NCI-H1417 (cell line): ENCODE measurements around the gene TXNDC8.
"Not testable (repeated sequence)": the region's sequence is repeated elsewhere in the genome, so short reads cannot be mapped to it uniquely, and the experiment has no call there.

ENCODE experiments used
- DNase-seq, 3 experiments: peaks; one replicate each; lab custom pipeline; 2025; lab: John Stamatoyannopoulos, UW

TXNDC8 gene

DNA sequence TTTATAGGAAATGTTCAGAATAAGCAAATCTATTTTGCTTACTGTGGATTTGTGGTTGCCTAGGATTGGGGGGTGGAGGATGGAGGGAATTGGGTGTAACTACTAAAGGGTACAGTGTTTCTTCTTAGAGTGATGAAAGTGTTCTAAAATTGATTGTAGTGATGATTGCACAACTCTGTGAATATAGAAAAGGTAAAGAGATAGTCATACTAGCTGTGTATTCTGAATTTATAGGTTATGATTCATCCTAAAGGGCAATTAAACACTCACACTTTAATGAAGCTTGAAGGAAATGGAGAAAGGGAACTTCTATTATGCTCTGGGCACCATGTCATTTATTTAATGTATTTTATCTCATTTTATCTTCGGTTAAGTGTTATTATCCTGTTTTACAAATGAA lies 9.9 kb downstream of the TXNDC8 start:
- peak in 1 of 3 experiments; percentile 22 for DNase-seq

- DNase-seq = no peak
Measured at GRCh38 chr9:110323818-110324217, 13.8 kb downstream of the TXNDC8 start.

DNA sequence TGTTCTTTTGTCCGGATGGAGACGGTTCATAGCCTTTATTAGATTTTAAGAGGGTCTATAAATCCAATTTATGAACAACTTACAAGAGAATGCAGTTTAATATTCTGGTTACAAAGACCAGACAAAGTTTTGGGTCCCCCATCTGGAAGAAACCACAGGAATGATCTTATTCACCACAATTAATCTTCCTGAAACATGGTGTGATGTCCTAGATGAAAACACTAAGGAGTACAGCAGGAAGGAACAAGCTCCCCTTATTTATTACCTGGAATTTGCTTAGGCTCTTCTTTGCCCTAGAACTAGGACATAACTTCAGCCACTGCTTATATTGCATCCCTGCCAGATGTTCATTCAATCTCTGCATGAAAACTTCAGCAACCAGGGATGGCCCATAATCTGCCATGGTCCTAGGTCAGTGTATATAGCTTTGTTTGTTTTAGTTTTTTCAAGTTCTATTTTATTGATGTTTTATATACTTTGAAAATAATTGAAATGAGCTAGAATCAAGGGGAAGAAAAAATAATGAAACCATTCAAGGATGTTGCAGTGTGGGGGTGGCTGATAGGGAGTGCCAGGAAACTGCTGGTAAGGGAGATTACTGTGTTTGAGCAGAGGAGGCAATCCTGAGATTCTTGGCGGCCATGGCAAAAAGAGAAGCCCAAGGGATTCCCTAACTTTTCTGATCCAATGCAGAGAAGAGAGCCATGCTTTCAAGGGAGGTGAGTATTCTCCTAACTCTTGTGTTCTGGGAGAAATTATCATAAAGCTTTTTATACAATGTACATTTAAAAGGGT lies 16.8 kb downstream of the TXNDC8 start:
- DNase-seq = no peak

DNA sequence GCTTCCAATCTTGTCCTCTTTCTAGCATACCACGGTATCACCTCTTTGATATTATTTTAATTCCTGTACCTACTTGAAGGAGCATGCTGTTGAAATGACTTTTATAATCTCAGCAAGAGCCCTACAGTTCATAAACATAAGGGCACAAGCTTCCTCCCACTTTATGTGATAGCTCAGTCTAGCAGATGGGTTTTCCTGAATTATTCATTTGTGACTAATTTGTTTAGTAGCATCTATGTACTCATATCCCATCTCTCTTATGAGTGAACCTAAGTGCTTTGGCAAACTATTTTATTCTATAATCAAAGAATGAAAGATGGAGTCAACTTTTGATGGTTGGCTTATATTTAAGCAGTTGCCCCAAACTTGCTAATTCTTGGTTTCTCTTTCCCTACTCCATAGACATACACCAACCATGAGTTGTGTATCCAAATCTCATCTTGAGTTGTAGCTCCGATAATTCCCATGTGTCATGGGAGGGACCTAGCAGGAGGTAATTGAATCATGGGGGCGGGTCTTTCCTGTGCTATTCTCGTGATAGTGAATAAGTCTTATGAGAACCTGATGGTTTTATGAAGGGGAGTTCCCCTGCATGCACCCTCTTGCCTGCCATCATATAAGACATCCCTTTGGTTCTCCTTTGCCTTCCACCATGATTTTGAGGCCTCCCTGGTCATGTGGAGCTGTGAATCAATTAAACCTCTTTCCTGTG lies 17.7 kb downstream of the TXNDC8 start:
- DNase-seq = no peak

DNA sequence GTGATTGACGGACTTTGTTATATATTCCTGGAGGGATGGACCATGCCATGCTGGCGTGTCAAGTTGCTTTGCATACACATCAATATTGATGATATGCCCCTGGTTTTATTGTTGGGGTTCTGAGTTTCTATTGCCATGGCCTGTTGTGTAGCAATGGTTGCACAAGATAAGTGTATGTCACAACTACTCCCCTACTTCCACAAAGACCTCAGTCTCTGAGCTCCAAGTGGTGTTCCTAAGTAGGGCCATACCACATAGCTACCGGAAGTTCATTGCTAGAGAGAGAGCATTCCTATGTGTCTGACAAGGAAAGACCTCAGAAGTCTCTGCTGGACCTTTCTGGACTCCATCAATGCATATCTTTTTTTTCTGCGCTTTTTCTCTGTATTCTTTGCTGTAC lies 19.8 kb downstream of the TXNDC8 start:
- no peak for DNase-seq

GRCh38 chr9:110316261-110317075 lies 21.2 kb downstream of the TXNDC8 start:
- no peak for DNase-seq

DNA sequence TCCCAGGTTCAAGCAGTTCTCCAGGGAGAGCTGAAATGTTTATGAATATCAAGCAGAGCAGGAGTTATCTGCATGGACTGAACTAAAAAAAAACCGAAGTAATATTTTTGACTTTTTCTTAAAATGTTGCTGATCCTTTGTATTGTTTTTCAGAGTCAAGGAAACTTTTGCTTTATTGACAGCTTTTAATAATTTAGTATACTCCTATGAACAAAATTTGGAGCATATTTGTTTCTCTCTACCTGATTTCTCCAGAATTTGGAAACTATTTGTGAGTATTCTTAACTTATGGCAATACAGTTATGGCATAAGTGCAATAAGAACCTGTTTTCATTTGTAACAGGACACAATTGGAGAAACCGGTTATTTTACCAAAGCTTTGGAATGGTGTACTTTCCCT lies 25.7 kb downstream of the TXNDC8 start:
- DNase-seq = not testable (repeated sequence)

GRCh38 chr9:110309681-110310080 lies 28.0 kb downstream of the TXNDC8 start:
- no peak for DNase-seq

DNA sequence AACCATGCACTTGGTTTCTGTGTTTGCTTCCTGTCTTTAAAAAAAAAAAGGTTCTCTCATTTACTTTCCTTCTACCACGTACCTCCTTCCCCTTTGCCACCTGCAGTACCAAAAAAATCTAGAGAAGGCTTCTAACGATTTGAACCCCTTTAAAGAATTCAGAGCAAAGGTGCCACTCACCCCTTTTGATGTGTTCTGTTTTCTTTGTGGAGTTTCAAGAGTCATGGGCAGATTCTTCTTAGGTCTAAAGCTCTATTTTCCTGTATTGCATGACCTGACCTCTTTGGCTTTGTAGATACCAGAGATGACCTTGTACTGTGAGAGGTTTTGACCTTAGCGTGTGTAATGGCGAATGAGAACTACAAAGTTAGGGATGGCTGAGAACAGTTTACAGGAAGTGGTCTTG lies 29.0 kb downstream of the TXNDC8 start:
- DNase-seq = no peak

GRCh38 chr9:110307191-110307590 lies 30.5 kb downstream of the TXNDC8 start:
- no peak for DNase-seq

GRCh38 chr9:110303133-110303532 lies 34.5 kb downstream of the TXNDC8 start:
- no peak for DNase-seq

- no peak for DNase-seq
Measured at GRCh38 chr9:110298043-110298605, 39.5 kb downstream of the TXNDC8 start.

GRCh38 chr9:110293248-110293647 lies 44.4 kb downstream of the TXNDC8 start:
- DNase-seq = no peak

DNA sequence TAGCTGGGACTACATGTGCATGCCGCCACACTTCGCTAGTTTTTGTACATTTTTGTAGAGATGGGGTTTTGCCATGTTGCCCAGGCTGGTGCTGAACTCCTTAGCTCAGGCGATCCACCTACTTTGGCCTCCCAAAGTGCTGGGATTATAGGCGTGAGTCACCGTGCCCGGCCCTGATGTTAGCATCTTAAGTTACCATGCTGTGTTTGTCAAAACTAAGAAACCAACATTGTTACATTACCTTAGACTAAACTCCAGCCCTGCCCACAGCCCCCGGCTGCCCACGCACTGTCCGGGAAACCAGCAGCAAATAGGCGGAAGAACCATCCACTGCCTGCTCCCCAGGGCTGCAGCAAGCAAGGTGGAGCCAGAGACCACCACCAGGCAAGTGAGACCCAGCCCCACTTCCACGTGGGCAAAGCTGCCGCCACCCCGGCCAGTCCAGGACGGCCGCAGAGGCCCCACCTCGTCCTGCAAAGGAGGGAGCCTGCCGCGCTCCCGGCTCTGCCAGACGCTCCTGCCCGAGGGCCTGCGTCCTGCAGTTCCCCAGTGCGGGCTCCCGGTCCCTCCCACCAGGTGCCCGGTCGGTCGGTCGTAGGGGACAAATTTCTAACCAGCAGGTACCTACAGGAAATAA lies 45.6 kb downstream of the TXNDC8 start:
- no peak for DNase-seq

GRCh38 chr9:110290001-110290400 lies 47.7 kb downstream of the TXNDC8 start:
- no peak for DNase-seq

GRCh38 chr9:110288503-110288902 lies 49.2 kb downstream of the TXNDC8 start:
- DNase-seq = no peak

GRCh38 chr9:110287289-110287680 lies 50.4 kb downstream of the TXNDC8 start:
- DNase-seq = no peak

- DNase-seq = peak in 1 of 3 experiments; percentile 45
Measured at GRCh38 chr9:110284211-110284844, 53.3 kb downstream of the TXNDC8 start.

- DNase-seq = peak in 2 of 3 experiments; percentile 60 to 85
Measured at GRCh38 chr9:110283751-110284150, 53.9 kb downstream of the TXNDC8 start.

DNA sequence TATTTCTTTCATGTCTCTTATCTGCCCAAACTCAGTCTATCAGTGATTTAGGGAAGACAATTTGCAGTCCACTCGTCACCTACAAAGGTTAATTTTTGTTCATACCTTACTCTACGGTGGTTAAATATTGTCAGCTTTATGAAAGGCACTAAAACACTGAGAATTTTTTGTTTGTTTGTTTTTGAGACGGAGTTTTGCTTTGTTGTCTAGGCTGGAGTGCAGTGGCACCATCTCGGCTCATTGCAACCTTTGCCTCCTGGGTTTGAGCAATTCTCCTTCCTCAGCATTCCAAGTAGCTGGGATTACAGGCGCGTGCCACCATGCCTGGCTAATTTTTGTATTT lies 55.0 kb downstream of the TXNDC8 start:
- no peak for DNase-seq

- DNase-seq = no peak
Measured at GRCh38 chr9:110282018-110282738, 55.5 kb downstream of the TXNDC8 start.
